GM21447 (cell line): ENCODE measurements around the gene SARDH.

ENCODE experiments used
- ATAC-seq: cut with Tn5 transposase; IDR thresholded peaks from one replicate; pipeline ENCODE4 v1.9.1; 2021; ENCODE audit not compliant: unreplicated experiment

SARDH gene

DNA sequence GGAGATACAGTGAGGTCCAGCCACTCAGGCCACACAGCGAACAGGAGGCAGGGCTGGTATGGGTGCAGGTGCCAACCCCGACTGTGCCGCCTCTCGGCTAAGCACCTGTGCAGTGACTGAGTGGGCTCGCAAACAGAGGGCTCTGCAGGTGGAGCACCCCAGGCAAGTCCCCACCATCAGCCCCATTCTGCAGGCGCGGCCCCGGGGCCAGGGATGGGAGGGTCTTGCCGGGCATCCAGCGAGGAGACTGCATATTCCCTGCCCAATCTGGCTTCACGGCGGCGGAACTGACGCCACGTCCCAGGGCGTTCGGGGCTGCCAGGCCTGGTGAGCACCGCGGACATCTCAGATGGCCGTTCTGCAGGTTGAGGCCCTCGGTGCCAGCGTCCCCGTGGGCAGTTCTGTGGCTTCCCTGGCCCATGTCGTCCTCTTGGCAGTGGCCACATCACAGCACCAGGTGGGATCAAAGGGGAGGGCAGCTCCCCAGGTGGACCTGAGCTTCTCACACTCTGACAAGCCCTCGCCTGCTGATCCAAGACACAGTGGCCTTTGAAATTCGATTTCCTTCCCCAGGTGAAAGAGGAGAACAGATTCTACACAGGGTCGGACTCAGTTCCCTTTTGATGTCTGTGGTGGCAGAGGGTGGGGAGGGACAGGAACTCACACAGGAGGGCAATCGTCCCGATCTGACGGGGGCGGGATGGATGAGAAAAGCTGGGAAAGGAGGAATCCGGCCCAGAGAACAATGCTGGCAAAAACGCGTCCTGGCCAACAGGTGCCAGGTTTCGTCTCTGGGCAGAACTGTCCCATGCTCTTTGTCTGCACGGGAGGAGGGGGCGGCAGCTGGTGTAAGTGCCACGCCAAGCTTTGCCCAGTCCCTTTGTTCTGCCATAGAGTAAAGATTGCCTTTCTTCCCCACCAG, 83.2 kb downstream of the SARDH start:
- no peak for ATAC-seq

DNA sequence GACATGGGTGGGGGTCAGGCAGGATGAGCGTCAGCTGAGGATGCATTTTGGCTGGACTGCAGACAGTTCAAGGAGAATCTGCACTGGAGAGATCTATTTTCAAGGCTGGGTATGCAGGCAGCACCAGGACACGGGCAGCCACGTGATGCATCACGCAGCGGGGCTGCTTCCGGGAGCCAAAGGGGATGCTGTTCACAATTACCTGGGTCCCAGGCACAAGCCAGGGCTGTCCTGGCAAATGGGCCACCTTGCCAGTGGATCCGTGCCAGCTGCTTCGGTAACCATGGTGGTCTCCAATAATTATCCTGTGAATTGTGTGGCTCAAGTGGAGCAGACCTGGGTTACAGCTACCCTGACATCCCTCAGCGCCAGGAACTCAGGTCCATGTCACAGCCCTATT, 84.5 kb downstream of the SARDH start:
- no peak for ATAC-seq

DNA sequence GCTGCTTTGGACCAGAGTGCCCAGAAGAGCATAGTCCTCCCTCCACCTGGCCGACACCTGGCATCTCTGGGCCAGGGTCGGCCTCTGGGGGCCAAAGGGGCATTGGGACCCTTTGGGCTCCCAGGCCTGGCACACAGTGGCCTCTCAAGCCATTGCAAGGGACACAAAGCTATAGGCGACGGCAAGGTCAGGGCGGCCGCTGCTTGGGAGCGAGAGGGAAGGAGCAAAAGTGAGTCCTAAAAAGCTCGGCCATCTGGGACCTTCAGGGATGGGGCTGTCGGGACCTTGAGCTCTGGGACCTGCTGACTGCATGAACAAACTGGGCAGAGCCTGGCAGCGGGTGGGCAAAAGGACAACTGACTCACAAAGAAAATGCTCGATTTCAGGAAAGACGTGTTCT, 88.1 kb downstream of the SARDH start:
- no peak for ATAC-seq

DNA sequence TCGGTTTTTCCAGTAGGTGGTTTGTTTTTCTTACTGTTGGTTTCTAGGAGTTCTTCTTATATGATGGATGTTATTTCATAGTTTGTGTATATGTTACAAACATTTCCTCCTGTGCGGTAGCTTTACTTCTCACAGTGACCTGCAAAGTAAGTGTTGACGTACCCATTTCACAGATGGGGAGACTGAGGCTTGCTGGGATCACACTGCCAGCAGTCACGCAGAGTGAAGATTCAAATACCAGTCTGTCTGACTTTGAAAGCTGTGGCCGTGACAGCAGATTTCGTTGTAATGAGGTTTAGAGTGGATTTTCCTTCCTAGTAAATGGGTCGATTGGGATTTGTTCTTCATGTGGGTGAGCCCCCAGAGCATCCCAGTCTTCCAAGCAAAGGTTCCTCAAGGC, 89.0 kb downstream of the SARDH start:
- no peak for ATAC-seq

DNA sequence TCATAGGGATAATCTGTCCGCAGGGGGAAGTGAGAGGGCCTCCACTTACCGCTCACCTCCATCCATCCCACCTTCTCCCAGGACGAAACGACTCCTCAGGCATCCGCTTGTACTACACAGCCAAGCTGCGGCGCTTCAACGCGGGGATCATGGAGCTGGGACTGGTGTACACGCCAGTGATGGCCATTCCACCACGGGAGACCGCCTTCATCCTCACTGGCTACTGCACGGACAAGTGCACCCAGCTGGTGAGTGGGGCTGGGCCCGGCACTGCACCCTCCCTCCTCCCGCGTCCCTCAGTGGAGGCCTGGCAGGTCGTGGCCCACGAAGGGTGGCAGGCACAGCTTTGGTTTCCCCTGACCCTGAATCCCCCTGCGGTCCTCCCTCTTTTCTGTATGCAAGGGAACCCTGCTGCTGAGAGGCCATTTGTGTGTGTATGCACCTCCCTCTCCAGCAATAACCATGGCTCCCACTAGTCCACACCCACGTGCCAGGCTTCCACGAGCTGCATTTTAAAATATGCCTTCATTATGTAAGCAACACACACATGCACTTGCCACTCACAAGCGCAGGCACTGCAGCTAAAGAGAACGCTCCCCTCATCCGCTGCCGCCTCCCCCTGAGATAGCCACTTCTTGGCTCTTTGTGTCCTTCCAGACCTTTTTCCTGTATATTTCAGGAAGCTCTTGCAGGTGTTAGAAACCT, 90.2 kb downstream of the SARDH start:
- ATAC-seq: no peak

DNA sequence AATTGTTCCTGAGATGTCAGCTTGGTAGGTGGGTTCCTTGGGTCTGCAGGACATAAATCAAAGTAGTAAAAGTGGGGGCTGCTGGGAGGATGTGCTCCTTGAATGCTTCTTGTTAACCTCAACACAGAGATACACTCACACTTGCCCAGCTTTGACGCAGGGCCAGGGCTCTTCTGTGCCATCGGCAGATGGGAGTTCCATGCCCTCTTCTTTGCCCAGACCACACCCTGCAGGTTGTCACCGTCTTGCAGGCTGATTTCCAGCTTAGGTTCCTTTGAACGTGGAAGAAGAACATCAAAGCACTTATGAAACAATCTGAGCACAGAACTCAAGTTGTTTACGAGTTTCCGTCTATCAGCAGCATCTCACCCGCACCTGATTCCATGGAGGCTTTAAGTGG, 91.0 kb downstream of the SARDH start:
- no peak for ATAC-seq

DNA sequence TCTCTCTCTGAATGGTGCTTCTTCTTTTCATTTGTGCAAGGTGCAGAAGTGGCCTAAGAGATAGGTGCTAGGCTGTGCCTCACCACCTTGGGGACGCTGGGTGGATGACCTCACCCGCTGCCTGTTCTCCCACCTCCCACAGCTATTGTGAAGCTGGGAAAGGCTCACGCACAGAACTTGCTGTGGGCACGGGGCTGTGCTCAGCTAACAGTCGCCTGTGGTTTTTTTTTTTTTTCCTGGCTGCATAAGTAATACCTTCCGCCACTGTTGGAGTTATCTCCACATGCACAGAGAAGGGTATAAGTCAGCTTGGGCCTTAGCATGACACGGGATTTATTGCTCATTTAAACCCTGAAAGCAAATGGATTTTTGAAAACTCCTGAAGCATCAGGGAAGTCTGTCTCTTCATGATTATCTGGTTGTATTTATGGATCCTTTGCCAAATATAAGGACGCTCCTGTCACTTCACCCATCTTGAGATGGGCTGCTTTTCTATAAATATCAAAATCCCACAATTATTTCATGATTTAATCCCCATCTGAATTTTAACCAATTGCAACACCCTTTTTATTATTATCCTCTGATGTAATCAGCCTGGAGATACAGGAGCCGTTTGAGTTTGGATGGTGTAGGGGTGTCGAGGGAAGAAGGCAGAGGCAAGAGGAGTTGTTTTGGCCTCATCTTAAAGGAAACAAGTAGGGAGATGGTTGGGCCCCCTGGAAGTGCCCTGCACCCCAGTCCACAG, 93.0 kb downstream of the SARDH start:
- ATAC-seq: no peak

DNA sequence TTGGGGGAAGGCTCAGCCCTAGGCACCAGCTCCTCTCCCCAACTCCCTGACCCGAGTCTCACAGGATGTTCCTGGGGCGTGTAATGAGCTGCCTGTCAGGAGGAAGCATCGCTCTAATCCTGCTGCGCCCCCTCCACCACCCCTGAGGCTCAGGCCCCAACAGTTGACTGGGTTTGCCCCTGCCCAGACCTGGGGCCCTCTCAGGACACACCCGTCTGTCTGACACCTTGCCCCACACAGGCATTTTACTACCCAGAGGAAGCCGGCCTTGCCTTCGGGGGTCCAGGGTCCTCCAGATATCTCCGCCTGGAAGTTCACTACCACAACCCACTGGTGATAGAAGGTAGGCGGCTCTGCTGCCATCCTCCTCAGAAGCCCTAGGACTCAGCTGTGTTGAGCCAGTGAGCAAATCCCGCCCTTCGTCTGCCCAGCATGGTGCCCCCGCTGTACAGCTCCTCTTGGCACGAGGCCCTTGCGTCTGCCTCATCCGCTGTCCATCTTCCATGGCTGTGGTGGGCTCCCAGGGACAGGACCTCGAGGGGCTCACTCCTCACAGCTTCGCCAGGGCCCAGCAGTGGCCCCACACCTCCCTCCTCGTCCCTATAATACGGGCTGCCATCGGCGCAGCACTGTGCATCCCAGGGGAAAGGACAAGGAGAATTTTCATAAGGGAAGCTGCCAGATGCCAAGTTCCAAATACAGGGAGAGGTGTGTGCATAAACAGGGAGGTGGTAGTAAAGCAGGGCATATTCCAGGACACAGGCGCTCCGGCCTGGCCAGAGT, 94.0 kb downstream of the SARDH start:
- no peak for ATAC-seq

DNA sequence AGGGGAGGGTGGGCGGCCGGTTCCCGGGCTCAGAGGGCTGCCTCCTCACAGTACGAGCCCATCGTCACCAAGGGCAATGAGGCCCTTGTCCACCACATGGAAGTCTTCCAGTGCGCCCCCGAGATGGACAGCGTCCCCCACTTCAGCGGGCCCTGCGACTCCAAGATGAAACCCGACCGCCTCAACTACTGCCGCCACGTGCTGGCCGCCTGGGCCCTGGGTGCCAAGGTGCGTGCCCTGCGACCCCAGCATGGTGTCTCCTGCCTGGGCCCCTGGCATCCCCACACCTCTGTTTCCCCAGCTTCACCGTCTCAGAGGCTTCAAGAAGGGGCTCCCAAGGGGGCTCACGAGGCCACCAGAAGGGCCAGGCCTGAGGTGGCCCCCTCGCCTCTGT, 94.8 kb downstream of the SARDH start:
- no peak for ATAC-seq

DNA sequence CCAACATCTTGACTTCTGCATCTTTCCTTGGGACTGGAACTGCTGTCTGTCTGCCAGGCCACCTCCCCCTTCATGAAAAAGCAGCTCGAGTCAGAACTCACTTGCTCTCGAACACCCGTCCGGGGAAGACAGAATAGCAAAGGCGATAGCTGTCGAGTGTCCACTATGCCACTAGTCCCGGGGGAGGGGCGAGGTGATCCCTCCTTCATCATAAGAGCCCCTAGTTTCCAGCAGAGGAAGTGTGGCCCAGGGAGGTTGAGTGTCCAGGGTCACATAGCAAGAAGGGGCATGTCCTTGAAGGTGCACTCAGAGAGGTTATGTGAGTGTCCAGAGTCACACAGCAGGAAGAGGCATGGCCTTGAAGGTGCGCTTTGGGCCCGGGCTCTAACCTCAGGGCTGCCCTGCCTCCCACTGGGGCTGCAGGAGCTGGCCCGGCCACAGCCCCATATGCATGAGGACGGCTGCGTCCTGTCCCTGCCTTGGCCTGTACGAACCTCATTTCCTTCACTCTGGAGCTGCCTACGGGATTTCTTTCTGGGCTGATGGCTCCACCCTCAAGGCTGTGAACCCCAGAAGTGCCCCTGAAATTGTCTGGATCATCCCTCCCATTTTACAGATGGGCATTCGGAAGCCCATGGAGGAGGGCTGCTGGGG, 95.3 kb downstream of the SARDH start:
- no peak for ATAC-seq

DNA sequence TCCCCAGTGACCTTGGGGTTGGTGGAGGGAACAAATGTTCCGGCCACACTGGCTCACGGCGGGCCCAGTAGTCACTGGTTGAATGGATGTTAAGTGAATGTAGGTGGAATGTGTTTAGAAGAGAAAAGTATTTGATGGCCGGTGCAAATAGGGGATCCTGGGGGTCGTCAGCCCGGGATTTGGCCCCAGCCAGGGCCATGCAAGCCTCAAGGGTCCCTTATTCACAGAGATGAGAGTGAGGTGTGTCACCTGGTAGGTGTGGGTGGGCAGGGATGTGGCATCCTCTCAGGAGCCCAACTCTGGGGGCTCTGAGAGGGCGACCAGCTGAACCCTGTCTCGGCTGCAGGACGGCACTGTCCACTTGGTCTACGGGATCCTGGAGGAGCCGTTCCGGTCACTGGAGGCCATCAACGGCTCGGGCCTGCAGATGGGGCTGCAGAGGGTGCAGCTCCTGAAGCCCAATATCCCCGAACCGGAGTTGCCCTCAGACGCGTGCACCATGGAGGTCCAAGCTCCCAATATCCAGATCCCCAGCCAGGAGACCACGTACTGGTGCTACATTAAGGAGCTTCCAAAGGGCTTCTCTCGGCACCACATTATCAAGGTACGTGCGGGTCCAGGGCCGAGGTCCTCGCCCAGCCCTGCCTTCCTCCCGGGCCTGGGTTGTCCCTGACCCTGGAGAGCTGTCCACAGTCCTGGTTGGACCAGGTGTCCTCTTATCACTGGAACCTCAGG, 96.1 kb downstream of the SARDH start:
- ATAC-seq: no peak

DNA sequence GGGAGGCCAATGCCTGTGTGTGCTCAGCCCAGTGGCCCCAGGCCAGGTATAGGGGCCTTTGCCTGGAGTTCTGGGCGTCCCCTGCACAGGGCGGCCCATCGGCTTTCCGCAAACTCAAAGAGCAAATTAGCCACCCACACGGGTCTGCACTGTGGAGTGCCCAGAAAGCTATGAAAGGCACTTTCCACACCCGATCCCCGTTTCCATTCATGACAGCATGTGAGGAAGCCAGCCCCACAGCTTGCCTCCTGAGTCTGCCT, 96.8 kb downstream of the SARDH start:
- no peak for ATAC-seq

DNA sequence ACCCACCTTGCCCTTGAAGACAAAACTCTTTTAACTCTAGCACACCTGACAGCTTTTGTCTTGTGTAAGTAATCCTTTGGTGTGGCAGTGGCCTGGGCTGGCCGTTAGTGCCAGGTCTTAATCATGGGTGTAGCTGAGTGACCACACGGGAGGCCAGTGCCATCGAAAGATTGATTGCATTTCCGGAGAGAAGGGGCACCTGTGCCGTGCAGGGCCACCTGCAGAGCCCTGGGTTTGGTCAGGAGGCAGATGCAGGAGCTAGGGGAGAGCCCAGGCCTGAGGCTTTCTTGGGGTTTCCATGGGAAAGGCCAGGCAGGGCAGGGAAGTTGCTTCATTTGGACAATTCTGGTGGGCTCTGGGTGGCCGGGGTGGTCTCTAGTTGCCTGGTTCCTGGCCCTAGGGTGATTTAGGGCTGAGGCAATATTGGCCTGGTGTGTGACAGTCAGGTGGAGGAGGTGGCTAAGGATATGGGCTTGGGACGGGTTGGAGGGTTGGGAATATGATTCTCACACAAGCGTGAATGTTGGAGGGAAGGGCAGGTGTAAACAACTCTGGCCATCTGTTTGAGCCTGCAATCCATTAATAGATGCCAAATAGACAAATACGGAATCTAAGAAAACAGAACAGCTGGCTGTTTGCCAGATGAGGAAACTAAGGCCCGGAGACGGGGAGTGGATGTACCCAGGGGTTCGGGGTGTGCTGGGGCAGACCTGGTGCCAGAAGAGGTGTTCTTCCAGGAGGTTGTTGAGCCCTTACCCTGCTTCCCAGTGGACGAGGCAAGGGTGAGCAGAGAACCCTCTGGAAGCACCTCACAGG, 97.4 kb downstream of the SARDH start:
- no peak for ATAC-seq

DNA sequence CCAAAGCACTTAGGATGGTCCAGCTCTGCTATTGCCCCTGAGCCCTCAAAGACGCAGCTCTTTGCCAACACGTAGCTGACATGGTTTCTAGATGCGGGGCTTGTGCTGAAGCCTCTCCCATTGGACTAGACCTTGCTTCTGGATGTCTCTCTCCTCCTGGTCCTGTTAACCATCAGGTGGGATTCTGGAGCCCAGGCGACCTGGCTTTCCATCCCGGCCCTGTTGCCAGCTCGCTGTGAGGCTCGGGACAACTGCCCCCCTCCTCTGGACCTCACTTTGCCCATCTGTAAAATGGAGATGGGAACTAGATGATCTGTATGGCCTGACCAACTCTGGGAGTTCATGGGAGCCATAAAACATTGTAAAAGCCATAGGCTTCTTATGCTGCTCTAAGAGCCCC, 98.0 kb downstream of the SARDH start:
- ATAC-seq: no peak

DNA sequence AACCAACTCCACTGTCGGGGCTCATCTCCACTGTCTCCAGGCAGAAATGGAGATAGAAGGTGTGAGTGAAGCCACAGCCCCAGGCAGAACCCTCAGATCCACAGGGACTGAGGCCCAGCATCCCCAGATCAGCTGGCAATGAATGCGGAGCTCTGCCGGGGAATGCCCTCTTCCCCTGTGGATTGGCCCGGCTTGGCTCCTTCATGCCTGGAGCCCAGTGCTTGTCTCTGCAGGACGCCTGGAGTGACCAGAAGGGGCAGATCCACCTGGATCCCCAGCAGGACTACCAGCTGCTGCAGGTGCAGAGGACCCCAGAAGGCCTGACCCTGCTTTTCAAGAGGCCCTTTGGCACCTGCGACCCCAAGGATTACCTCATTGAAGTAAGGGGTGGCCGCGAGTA, 98.5 kb downstream of the SARDH start:
- no peak for ATAC-seq

DNA sequence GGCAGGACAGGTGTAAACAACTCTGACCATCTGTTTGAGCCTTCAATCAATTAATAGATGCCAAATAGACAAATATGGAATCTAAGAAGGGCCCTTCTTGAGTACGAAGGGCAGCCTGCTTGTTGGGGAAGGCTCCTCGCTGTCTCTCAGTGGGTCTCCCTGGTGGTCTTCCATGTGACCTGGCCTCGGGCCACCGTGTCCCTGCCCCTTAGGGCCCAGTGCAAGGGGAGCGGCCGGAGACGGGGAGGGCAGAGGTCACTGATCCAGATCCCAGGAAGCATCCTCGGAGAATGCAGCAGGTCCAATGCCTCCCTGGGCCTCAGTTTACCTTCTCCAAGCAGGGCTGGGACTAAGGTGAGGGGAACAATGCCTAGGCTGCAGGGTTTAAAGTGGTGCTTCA, 99.4 kb downstream of the SARDH start:
- ATAC-seq: no peak

DNA sequence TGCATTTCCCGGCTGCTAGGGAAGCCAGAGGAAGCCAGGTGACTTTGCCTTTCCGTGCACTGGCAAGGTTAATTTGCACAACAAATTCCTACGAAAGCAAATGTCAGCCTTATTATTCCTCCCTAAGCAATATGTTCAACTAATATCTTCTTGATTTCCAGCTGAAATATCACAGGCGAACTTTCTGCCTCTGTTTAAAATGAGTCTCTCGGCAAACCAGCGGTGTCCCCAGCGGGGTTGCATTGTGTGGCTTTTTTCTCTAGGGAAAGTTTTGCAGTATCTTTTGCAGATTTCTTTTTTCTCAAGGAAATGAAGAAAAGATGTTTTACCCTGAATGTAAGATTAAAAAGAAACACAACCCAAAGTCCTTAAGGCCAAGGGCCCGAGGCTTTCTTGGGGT, 100.1 kb downstream of the SARDH start:
- ATAC-seq: no peak

DNA sequence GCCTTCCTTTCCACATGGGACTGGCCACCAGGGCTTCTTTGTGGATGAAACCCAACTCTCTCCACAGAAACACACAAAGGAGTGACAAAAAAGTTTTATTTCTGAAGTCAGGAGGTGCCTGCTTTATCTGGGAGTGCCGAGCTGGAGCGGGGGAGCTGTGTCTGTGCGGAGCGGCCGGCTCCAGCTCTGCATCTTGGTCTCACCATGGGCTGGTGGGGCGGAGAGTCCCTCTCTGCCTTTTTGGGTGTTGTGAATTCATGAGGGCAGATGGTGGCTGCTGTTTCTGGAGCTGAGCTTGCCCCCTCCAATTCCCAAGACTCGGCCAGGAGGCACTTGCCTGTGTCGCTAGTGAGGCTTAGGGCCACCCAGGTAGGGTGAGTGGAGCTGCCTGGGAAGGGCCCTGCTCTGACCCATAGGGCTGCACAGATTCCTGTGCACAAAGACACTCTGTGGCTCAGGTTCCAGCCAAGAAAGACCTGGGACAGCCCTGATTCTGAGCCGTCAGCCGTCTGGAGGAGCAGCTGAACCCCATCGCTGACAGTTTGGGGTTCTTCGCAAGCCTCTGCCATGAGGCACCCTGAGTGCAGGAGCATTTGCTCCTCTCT, 100.6 kb downstream of the SARDH start:
- ATAC-seq: no peak

DNA sequence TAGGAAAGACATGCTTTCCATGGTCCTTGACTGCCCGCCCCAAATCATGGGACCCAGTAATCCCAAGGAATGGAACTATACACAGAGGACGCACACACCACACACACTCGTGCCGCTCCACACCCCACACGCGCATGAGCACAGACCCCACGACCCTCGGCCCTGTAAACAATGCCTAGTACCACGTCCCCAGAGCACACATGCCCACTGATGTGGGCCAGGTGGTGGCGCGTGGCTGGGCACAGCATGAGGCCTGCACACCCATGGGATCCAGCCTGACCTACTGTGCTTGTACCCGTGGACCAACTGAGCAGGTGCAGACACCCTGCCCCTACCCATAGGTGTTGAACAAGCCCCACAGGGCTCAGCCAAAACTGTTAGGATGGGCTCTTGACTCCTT, 101.2 kb downstream of the SARDH start:
- ATAC-seq: no peak
